ENCODE results near the gene CAMK2N1. TPM values are rescaled to one million over a fixed set of nuclear protein-coding genes. Genes with fewer than 3 reads are reported as not detected.

Gene CAMK2N1
- total RNA-seq, 3 donors from 2014 or later = 162 to 274 (median 163) TPM

DNA sequence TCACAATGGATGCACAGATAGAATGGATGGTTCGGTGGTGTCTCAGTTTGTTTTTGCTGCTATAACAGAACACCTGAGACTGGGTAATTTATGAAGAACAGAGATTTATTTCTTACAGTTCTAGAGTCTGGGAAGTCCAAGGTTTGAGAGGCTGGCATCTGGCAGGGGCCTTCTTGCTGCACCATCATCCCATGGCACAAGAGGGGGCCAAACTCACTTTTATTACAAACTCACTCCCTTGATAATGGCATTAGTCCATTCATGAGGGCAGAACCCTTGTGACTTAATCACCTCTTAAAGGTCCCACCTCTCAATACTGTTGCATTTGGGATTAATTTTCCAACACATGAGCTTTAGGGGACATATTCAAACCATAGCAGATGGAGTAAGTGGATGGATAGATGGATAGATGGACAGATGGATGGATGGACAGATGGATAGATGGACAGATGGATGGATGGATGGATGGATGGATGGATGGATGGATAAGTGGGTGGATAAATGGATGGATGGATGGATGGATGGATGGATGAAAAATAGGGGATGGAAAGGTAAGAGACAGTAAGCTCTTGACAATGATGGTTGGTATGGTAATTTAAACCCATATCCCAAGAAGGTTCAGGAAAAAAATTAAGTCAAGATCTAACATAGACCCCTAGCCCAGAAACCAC is 16.5 kb downstream of the CAMK2N1 start:
- DNase-seq = no peak
- Histone ChIP-seq H3K4me1 (ENCODE audit: low read depth) (peaks cover 4% of the 10 kb centered on the region), H3K9me3 (no peaks in the 10 kb centered on the region), H3K4me3 (no peak overlapping the region), H3K36me3 (ENCODE audit: low read depth) (no peaks in the 10 kb centered on the region)
- no peak for ATAC-seq
- intact Hi-C loops (cut with DNase I, micrococcal nuclease) = no loop called here
- TF ChIP-seq, protein P1, sequence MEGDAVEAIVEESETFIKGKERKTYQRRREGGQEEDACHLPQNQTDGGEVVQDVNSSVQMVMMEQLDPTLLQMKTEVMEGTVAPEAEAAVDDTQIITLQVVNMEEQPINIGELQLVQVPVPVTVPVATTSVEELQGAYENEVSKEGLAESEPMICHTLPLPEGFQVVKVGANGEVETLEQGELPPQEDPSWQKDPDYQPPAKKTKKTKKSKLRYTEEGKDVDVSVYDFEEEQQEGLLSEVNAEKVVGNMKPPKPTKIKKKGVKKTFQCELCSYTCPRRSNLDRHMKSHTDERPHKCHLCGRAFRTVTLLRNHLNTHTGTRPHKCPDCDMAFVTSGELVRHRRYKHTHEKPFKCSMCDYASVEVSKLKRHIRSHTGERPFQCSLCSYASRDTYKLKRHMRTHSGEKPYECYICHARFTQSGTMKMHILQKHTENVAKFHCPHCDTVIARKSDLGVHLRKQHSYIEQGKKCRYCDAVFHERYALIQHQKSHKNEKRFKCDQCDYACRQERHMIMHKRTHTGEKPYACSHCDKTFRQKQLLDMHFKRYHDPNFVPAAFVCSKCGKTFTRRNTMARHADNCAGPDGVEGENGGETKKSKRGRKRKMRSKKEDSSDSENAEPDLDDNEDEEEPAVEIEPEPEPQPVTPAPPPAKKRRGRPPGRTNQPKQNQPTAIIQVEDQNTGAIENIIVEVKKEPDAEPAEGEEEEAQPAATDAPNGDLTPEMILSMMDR (IDR thresholded peaks at IDR 0.05) = no peak

DNA sequence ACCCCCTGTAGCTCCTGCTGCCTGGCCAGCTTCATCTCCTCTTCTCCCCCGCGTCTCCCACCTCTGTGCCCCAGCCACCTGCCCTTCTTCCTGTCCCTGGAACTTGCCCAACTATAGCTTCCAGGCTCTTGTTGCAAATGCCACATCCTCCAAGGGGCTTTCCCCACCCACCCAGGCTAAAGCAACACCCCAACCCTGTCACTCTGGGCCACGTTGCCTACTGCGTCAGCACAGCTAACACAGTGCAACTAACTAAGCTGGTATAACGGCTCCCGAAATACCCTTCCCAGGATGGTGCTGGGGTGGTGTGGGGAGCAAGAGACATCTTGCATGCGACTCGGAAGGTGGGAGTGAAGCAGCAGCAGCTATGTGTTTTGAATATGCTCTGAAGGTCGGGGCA is 19.7 kb downstream of the CAMK2N1 start:
- H3K9me3 ChIP-seq = no peaks in the 10 kb centered on the region
- DNase-seq (no peak), ATAC-seq (no peak)
- H3K4me1 ChIP-seq (ENCODE audit: low read depth) = no peaks in the 10 kb centered on the region
- H3K4me3 ChIP-seq = no peak overlapping the region
- no peaks in the 10 kb centered on the region for H3K36me3 ChIP-seq (ENCODE audit: low read depth)
- intact Hi-C loops (cut with DNase I, micrococcal nuclease) = no loop called here
- TF ChIP-seq, protein P1 (IDR thresholded peaks at IDR 0.05) = no peak

DNA sequence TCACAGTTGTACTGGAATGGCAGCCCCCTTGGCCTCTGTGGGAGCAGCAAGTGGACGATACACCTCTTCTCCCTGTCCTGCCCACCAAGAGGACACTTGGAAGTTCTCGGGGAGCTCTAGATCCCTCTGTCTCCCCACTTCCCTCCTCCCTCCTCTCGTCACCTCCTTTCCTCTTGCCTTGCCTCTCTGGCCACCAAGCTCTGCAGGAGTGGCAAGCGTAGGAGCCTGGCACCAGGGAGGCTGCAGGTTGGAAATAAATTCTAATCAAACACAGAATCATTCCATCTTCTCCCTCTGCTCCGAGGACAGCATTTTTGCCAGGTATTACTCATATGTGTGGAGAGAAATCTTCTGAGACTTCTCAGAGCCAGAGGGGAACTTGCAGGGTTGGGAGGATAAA is 20.8 kb downstream of the CAMK2N1 start:
- Histone ChIP-seq H3K9me3 (no peaks in the 10 kb centered on the region), H3K4me1 (ENCODE audit: low read depth) (no peaks in the 10 kb centered on the region), H3K36me3 (ENCODE audit: low read depth) (no peaks in the 10 kb centered on the region), H3K4me3 (no peak overlapping the region)
- intact Hi-C loops (cut with DNase I, micrococcal nuclease) = no loop called here
- no peak for ATAC-seq
- no peak for DNase-seq
- TF ChIP-seq, protein P1 (IDR thresholded peaks at IDR 0.05) = no peak

DNA sequence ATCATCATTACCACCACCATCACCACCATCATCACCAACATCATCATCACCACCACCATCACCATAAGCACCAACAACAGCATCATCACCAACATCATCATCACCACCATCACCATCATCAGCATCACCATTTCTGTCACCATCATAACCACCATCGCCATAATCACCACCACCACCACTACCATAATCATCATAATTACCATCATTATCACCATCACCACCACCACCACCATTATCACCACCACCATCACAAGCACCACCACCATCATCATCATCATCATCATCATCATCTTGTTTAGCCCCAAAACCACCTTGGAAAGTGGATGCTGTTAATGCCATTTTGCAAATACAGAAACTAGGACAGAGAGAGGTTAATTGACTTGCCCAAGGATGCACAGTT is 22.5 kb downstream of the CAMK2N1 start:
- Histone ChIP-seq H3K9me3 (no peaks in the 10 kb centered on the region), H3K36me3 (ENCODE audit: low read depth) (no peaks in the 10 kb centered on the region), H3K4me3 (no peak overlapping the region), H3K4me1 (ENCODE audit: low read depth) (no peaks in the 10 kb centered on the region)
- TF ChIP-seq, protein P1 (IDR thresholded peaks at IDR 0.05) = no peak
- ATAC-seq = no peak
- DNase-seq = no peak
- intact Hi-C loops (cut with DNase I, micrococcal nuclease) = no loop called here

DNA sequence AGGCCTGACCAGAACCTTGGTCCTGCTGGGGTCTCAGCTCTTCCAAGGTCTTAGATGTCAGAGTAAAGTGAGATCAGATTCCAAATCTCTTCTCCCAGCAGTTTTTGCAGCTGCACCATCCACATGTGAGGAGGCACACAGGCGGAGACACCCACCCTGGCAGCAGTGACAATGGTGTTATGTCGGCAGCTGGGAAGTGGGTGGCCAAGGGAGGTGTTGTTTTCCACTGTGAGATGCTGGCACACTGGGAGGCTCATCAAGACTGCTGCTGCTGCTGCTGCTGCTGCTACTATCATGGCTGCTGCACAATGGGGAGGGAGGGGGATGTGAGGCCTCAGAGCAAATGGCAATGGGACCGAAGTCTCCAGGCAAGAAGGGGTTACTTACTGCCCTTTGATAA is 23.6 kb downstream of the CAMK2N1 start:
- TF ChIP-seq, protein P1 (IDR thresholded peaks at IDR 0.05) = no peak

DNA sequence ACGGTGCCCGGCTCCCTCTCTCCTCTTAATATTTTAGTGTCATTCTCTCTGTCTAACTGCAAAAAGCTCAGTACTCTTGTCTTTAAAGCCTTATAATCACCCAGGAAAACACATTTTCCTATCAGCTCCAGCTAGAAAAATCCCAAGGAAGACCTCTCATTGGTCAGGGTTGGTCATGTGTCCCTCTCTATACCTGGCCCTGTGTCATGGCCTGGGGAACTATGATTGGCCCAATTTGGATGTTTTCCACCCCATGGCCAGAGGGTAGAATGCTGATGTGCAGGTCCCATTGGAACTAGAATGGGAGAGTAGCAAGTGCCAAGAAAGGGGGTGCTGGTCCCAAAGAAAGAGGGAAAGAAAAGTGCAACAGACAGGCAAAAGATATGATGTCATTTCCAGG is 27.3 kb downstream of the CAMK2N1 start:
- TF ChIP-seq, protein P1 (IDR thresholded peaks at IDR 0.05) = no peak
- no peak for DNase-seq
- no peak for ATAC-seq
- Histone ChIP-seq H3K4me3 (no peak overlapping the region), H3K4me1 (ENCODE audit: low read depth) (no peaks in the 10 kb centered on the region), H3K36me3 (ENCODE audit: low read depth) (no peaks in the 10 kb centered on the region), H3K9me3 (no peaks in the 10 kb centered on the region)
- intact Hi-C loops (cut with DNase I, micrococcal nuclease) = no loop called here

More for the DNA sequence above, 23.6 kb downstream of the CAMK2N1 start:
- H3K4me3 ChIP-seq = no peak overlapping the region
- no peaks in the 10 kb centered on the region for H3K4me1 ChIP-seq (ENCODE audit: low read depth)
- intact Hi-C loops (cut with DNase I, micrococcal nuclease) = no loop called here
- ATAC-seq (no peak), DNase-seq (no peak)
- H3K36me3 ChIP-seq (ENCODE audit: low read depth) = no peaks in the 10 kb centered on the region
- no peaks in the 10 kb centered on the region for H3K9me3 ChIP-seq

All from mucosa of descending colon (tissue), 3 donors.